A549 (cell line): ENCODE results near the gene RRAS2. TPM values are rescaled to one million over a fixed set of nuclear protein-coding genes. Genes with fewer than 3 reads are reported as not detected.
"Not testable (repeated sequence)": the region's sequence is repeated elsewhere in the genome, so short reads cannot be mapped to it uniquely, and the experiment has no call there.

Experiments used
- ATAC-seq, 2 experiments: fragments of 200-7000 bp in 1 of 2; fragments of >200 bp in 1 of 2; cut with Nextera tagmentation in 1 of 2; cut with Tn5 transposase in 1 of 2; 3 replicates each; pipeline versions ENCODE4 v1.8.0 to v1.9.1; 2018 to 2020; ENCODE audit warnings: mild to moderate bottlenecking in 1 of 2, moderate library complexity in 1 of 2
- CTCF ChIA-PET: fragments of 300-600 bp; sonication (Branson Sonifier 250); formaldehyde crosslinking; extraction: SDS; loops from one replicate; lab custom pipeline; 2021; ENCODE audit warnings: antibody characterized with exemption, inconsistent platforms; lab: Yijun Ruan, JAX
- POLR2A ChIA-PET: fragments of 350-600 bp; formaldehyde crosslinking; extraction: SDS; loops from one replicate; lab custom pipeline; 2021; ENCODE audit warnings: antibody characterized with exemption, inconsistent platforms; lab: Yijun Ruan, JAX
- DNase-seq, 2 experiments: peaks; one replicate each; pipeline versions ENCODE4 v3.0.0 to v3.0.0-alpha.2; 2011 to 2016; ENCODE audit warnings: low read depth in 1 of 2, low spot score in 1 of 2
- FAIRE-seq: peaks from 2 replicates; lab custom pipeline; 2011; peaks lifted over from hg19 to GRCh38; lab: Jason Lieb, UNC
- H3K27ac ChIP-seq, 2 experiments: fragments of >200 bp; sonication (Bioruptor Twin); formaldehyde crosslinking; 3 replicates each; pipeline ENCODE4 v1.5.1; 2016 to 2017
- H3K4me1 ChIP-seq: fragments of >200 bp; sonication (Bioruptor Twin); formaldehyde crosslinking; 3 replicates; pipeline ENCODE4 v1.6.1; 2016
- H3K4me2 ChIP-seq: fragments of >200 bp; sonication (Bioruptor Twin); formaldehyde crosslinking; 3 replicates; pipeline ENCODE4 v1.6.1; 2016
- H3K4me3 ChIP-seq: fragments of >200 bp; sonication (Bioruptor Twin); formaldehyde crosslinking; 3 replicates; pipeline ENCODE4 v1.5.1; 2016
- H3K9me3 ChIP-seq: fragments of >200 bp; sonication (Bioruptor Twin); formaldehyde crosslinking; 3 replicates; pipeline ENCODE4 v1.6.1; 2016
- BHLHE40 ChIP-seq: IDR thresholded peaks from 2 replicates; pipeline ENCODE4 v1.6.1; 2012; ENCODE audit warnings: low read depth, low read length, inconsistent platforms
- CEBPB ChIP-seq, 2 experiments: fragments of >200 bp in 1 of 2; sonication (Bioruptor Twin) in 1 of 2; formaldehyde crosslinking in 1 of 2; IDR thresholded peaks; 2 replicates each; pipeline ENCODE4 v1.6.1; 2012 to 2016
- EHF ChIP-seq: fragments of 250-450 bp; sonication (Bioruptor Pico); IDR thresholded peaks from 2 replicates; pipeline ENCODE4 v1.5.0; 2020; ENCODE audit warnings: mild to moderate bottlenecking
- EP300 ChIP-seq, 2 experiments: fragments of >200 bp; sonication (Bioruptor Twin); formaldehyde crosslinking; IDR thresholded peaks; 2 replicates in 1 of 2; 3 replicates in 1 of 2; pipeline ENCODE4 v1.6.1; 2016 to 2017
- ESRRA ChIP-seq: fragments of 150-350 bp; IDR thresholded peaks from 2 replicates; pipeline ENCODE4 v1.6.1; 2014; ENCODE audit warnings: mild to moderate bottlenecking, low read length, borderline replicate concordance
- GATA3 ChIP-seq: IDR thresholded peaks from 2 replicates; pipeline ENCODE4 v1.6.1; 2012; ENCODE audit warnings: borderline replicate concordance
- JUNB ChIP-seq: fragments of >200 bp; sonication (Bioruptor Twin); formaldehyde crosslinking; IDR thresholded peaks from 2 replicates; pipeline ENCODE4 v1.6.1; 2016
- PHF8 ChIP-seq: fragments of 200-600 bp; sonication (generic); IDR thresholded peaks from 2 replicates; pipeline ENCODE4 v1.6.1; 2016; ENCODE audit warnings: low read depth, mild to moderate bottlenecking, antibody characterized with exemption, moderate library complexity, borderline replicate concordance
- SMC3 ChIP-seq: fragments of >200 bp; sonication (Bioruptor Twin); formaldehyde crosslinking; IDR thresholded peaks from 3 replicates; pipeline ENCODE4 v1.6.1; 2018; ENCODE audit warnings: inconsistent platforms
- ZFP36 ChIP-seq: fragments of 450-650 bp; IDR thresholded peaks from 2 replicates; pipeline ENCODE4 v1.6.1; 2014; ENCODE audit warnings: borderline replicate concordance; ENCODE audit not compliant: partially characterized antibody
- ZNF302 ChIP-seq: fragments of 250-450 bp; sonication (Bioruptor Pico); IDR thresholded peaks from 2 replicates; pipeline ENCODE4 v1.9.0; 2021; ENCODE audit warnings: inconsistent platforms, mild to moderate bottlenecking, moderate library complexity
- WGBS: methylation state at CpG from one replicate; pipeline ENCODE4 v1.1.6; 2017; ENCODE audit errors: missing lambda C conversion rate; 5-methylcytosine and 5-hydroxymethylcytosine counted together
- polyA plus RNA-seq, 4 experiments: library from polyadenylated mRNA; depleted of rRNA in 3 of 4; stranded (reverse); fragments of >200 nt; fragmentation: RNase III in 1 of 4; extraction: RNeasy Plus Mini Kit Qiagen cat#74134 plus additional on column Dnase treatment in 1 of 4; gene quantifications; 2 replicates in 3 of 4; 3 replicates in 1 of 4; pipeline ENCODE4 v1.2.3, GENCODE V29; 2011 to 2017
- TF ChIP-seq, protein P1 (sequence below): fragments of 150-350 bp; IDR thresholded peaks from 2 replicates; pipeline ENCODE4 v1.6.1; 2014; ENCODE audit warnings: low read depth, mild to moderate bottlenecking, low read length
- TF ChIP-seq, protein P2 (sequence below): fragments of 250-450 bp; sonication (Bioruptor Pico); IDR thresholded peaks from 2 replicates; pipeline ENCODE4 v1.5.0; 2020; ENCODE audit warnings: low read depth, mild to moderate bottlenecking, moderate library complexity
- TF ChIP-seq, protein P3 (sequence below): fragments of >200 bp; sonication (Bioruptor Twin); formaldehyde crosslinking; IDR thresholded peaks from 3 replicates; pipeline ENCODE4 v1.6.1; 2016
- TF ChIP-seq, protein P4 (sequence below): fragments of 250-450 bp; sonication (Bioruptor Pico); IDR thresholded peaks from 2 replicates; pipeline ENCODE4 v1.5.0; 2021; ENCODE audit warnings: mild to moderate bottlenecking, moderate library complexity, borderline replicate concordance

The RRAS2 gene
- polyA plus RNA-seq, 2 of the 4 experiments (the other 2 are of a cell fraction) = 37.9 to 48.2 TPM

DNA sequence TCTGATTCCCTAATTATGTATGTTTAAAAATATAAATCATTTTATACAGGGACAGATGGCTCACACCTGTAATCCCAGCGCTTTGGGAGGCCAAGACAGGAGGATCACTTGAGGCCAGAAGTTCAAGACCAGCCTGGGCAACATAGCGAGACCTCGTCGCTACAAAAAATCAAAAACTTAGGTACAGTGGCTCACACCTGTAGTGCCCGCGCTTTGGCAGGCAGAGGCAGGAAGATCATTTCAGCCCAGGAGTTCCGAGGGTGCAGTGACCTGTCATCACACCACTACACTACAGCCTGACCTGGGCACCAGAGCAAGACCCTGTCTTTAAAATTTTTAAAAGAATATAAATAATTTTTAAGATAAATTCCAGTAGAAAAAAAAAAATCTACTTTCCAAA, 11.5 kb downstream of the RRAS2 start:
- Histone ChIP-seq H3K4me1 (no peaks in the 10 kb centered on the region), H3K4me3 (no peak overlapping the region), H3K4me2 (no peak overlapping the region), H3K9me3 (peaks cover 12% of the 10 kb centered on the region; the same call in 2 of the 3 replicates), H3K27ac (no peak overlapping the region)
- ATAC-seq (no peak), DNase-seq (no peak), FAIRE-seq (no peak)
- ChIA-PET POLR2A (interaction anchor here (0.5 to 1.4 kb wide), 2 partner anchors 11 to 117 kb away, joined by 4 to 5 read pairs; no protein-coding TSS in a partner anchor), CTCF (no interaction called here)
- 94% methylated on average over 7 of the region's 7 CpGs for WGBS
- TF ChIP-seq SMC3 = no peak

DNA sequence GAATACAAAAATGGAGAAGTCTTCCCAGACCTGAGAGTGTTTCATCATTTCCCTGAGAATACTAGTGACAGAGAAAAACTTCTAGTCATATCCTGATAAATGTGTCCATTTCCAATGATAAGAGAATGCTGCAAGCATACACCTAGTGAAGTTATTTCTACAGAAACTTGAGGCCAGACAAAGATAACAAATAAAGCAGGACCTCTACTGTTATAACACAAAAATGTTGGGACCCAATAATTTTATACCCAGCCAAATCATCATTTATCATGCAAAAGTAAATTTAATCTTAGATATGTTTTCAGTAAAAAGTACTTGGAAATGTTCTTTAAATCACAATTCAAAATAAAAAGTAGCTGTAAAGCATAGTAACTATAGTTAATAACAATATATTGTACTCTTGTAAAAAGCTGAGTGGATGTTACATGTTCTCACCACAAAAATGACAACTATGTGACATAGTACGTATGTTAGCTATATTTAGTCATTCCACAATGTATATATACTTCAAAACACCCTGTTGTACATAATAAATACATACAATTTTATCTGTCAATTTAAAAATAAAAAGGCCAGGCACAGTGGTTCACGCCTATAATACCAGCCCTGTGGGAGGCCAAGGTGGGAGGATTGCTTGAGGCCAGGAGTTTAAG, 12.6 kb downstream of the RRAS2 start:
- WGBS = 89% methylated on average over 2 of the region's 2 CpGs
- no peak overlapping the region for H3K4me2 ChIP-seq
- ChIA-PET CTCF (interaction anchor here (1.0 to 2.9 kb wide), 4 partner anchors 12 to 72 kb away, joined by 3 to 11 read pairs (median 4); partner anchors contain the start of gene RRAS2), POLR2A (interaction anchor here (1.4 kb wide), 1 partner anchor 12 kb away, joined by 4 read pairs; no protein-coding TSS in a partner anchor)
- no peaks in the 10 kb centered on the region for H3K4me1 ChIP-seq
- H3K27ac ChIP-seq = no peak overlapping the region
- peaks cover 12% of the 10 kb centered on the region; the same call in 2 of the 3 replicates for H3K9me3 ChIP-seq
- H3K4me3 ChIP-seq = no peak overlapping the region
- FAIRE-seq = no peak
- DNase-seq = no peak
- TF ChIP-seq EHF (CRISPR knock-in tag) = no peak
- no peak for TF ChIP-seq GATA3
- no peak for TF ChIP-seq BHLHE40
- no peak for TF ChIP-seq EP300 (IDR thresholded peaks at IDR 0.05)
- TF ChIP-seq, all 56 proteins: peak for 0
- no peak for ATAC-seq

DNA sequence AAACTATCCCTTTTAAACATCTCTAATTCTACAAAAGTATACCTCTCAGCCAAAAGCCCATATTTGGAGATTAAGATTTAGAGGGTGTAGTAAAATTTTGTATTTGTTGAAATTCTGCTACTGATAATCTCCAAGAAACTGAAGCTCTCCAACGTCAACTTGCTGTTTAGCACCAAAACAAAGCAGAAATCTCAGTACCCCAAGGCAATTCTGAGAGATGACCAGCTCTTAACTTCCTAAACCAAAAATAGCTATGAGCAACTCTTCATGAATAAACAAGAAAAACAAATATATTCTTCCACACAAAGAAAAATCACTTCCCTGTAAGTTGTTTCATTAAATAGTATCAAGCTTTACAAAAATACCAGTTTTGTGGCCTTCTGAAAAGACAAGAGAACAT, 13.3 kb downstream of the RRAS2 start:
- no peak for ATAC-seq

DNA sequence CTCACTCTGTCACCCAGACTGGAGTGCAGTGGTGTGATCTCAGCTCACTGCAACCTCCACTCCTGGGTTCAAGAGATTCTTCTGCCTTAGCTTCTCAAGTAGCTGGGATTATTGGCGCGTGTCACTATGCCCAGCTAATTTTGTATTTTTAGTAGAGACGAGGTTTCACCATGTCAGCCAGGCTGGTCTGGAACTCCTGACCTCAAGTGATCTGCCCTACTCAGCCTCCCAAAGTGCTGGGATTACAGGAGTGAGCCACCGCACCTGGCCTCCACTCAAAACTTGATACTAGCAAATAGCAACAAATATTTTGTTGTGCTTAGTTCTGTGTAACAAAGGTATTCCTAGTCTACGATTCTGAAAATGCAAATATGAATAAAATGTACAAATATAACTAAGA, 14.0 kb downstream of the RRAS2 start:
- H3K4me3 ChIP-seq, ATAC-seq, FAIRE-seq, DNase-seq, POLR2A ChIA-PET, H3K4me2 ChIP-seq, H3K4me1 ChIP-seq, H3K27ac ChIP-seq: not testable (repeated sequence)
- H3K9me3 ChIP-seq = peaks cover 12% of the 10 kb centered on the region; the same call in 2 of the 3 replicates
- 94% methylated on average over 5 of the region's 5 CpGs for WGBS
- CTCF ChIA-PET = interaction anchor here (1.2 to 2.9 kb wide), 2 partner anchors 44 to 110 kb away, joined by 3 to 11 read pairs; no protein-coding TSS in a partner anchor

More for the DNA sequence above, 13.3 kb downstream of the RRAS2 start:
- H3K4me1 ChIP-seq = no peaks in the 10 kb centered on the region
- ChIA-PET CTCF (interaction anchor here (0.6 to 2.9 kb wide), 5 partner anchors 11 to 102 kb away, joined by 3 to 11 read pairs (median 4); partner anchors contain the start of gene RRAS2), POLR2A (no interaction called here)
- H3K4me3 ChIP-seq = no peak overlapping the region
- no peak for DNase-seq
- no peak overlapping the region for H3K27ac ChIP-seq
- H3K9me3 ChIP-seq = peaks cover 12% of the 10 kb centered on the region; the same call in 2 of the 3 replicates
- TF ChIP-seq, protein P1, sequence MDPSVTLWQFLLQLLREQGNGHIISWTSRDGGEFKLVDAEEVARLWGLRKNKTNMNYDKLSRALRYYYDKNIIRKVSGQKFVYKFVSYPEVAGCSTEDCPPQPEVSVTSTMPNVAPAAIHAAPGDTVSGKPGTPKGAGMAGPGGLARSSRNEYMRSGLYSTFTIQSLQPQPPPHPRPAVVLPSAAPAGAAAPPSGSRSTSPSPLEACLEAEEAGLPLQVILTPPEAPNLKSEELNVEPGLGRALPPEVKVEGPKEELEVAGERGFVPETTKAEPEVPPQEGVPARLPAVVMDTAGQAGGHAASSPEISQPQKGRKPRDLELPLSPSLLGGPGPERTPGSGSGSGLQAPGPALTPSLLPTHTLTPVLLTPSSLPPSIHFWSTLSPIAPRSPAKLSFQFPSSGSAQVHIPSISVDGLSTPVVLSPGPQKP = no peak
- no peak for TF ChIP-seq ZFP36
- TF ChIP-seq JUNB = no peak
- TF ChIP-seq PHF8 = no peak
- no peak for TF ChIP-seq ZNF302 (CRISPR knock-in tag)
- TF ChIP-seq ESRRA = no peak
- no peak for TF ChIP-seq EP300 (IDR thresholded peaks at IDR 0.05)
- TF ChIP-seq, protein P2, sequence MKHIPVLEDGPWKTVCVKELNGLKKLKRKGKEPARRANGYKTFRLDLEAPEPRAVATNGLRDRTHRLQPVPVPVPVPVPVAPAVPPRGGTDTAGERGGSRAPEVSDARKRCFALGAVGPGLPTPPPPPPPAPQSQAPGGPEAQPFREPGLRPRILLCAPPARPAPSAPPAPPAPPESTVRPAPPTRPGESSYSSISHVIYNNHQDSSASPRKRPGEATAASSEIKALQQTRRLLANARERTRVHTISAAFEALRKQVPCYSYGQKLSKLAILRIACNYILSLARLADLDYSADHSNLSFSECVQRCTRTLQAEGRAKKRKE = no peak
- TF ChIP-seq, protein P3, sequence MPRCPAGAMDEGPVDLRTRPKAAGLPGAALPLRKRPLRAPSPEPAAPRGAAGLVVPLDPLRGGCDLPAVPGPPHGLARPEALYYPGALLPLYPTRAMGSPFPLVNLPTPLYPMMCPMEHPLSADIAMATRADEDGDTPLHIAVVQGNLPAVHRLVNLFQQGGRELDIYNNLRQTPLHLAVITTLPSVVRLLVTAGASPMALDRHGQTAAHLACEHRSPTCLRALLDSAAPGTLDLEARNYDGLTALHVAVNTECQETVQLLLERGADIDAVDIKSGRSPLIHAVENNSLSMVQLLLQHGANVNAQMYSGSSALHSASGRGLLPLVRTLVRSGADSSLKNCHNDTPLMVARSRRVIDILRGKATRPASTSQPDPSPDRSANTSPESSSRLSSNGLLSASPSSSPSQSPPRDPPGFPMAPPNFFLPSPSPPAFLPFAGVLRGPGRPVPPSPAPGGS = no peak
- TF ChIP-seq, protein P4, sequence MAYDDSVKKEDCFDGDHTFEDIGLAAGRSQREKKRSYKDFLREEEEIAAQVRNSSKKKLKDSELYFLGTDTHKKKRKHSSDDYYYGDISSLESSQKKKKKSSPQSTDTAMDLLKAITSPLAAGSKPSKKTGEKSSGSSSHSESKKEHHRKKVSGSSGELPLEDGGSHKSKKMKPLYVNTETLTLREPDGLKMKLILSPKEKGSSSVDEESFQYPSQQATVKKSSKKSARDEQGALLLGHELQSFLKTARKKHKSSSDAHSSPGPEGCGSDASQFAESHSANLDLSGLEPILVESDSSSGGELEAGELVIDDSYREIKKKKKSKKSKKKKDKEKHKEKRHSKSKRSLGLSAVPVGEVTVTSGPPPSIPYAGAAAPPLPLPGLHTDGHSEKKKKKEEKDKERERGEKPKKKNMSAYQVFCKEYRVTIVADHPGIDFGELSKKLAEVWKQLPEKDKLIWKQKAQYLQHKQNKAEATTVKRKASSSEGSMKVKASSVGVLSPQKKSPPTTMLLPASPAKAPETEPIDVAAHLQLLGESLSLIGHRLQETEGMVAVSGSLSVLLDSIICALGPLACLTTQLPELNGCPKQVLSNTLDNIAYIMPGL (CRISPR knock-in tag) = no peak
- TF ChIP-seq CEBPB (IDR thresholded peaks at IDR 0.05) = no peak
- no peak for FAIRE-seq
- 74% methylated on average over 1 of the region's 1 CpG for WGBS
- H3K4me2 ChIP-seq = no peak overlapping the region
